ENCODE measurements around the gene TMEM203.

- TF ChIP-seq EP300 (IDR thresholded peaks at IDR 0.05) (no peak), CTCF (IDR thresholded peaks at IDR 0.05) (no peak)
Measured at GRCh38 chr9:137179761-137180160, 25.7 kb downstream of the TMEM203 start.

Measured in ovary (tissue), 3 donors.